GM19023 (cell line): ENCODE measurements around the gene ARID5A.

Experiments used
- ATAC-seq: cut with Tn5 transposase; IDR thresholded peaks from one replicate; pipeline ENCODE4 v1.9.1; 2021; ENCODE audit warnings: mild to moderate bottlenecking, moderate library complexity; ENCODE audit not compliant: unreplicated experiment

Gene ARID5A

GRCh38 chr2:96594282-96594681, 57.7 kb downstream of the ARID5A start:
- no peak for ATAC-seq

- no peak for ATAC-seq
Measured at GRCh38 chr2:96594691-96595152, 58.2 kb downstream of the ARID5A start.

- no peak for ATAC-seq
Measured at GRCh38 chr2:96596596-96596995, 60.0 kb downstream of the ARID5A start.

- no peak for ATAC-seq
Measured at GRCh38 chr2:96599941-96600340, 63.4 kb downstream of the ARID5A start.

- no peak for ATAC-seq
Measured at GRCh38 chr2:96601382-96602292, 65.1 kb downstream of the ARID5A start.
